Measurements from ENCODE around the gene DGKG.

DGKG gene

DNA sequence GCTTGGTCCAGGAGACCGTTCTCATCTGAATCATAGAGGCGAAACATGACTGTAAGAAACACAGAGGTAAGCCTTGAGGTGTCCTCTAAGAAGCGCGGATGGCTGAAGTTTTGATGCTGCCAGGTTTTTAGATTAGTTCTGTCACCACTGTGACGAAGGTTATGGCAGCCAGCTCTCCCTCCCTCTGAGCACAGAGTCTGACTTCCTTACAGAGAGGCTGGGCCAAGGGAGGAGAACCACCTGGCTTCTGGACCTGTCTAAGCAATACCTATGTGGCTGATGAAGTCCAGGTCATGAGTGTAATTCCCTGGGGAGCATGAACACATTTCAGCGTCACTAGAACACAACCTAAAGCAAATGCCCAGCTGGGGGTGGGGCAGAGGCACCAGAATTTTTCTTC is 77.4 kb downstream of the DGKG start:
- peaks cover 4% of the 10 kb centered on the region; the same call in 1 of the 2 replicates for H3K4me1 ChIP-seq
- H3K27me3 ChIP-seq, result no peaks in the 10 kb centered on the region
- no peak overlapping the region for H3K4me3 ChIP-seq (ENCODE audit: low read depth, low read length)
- TF ChIP-seq, protein P1, sequence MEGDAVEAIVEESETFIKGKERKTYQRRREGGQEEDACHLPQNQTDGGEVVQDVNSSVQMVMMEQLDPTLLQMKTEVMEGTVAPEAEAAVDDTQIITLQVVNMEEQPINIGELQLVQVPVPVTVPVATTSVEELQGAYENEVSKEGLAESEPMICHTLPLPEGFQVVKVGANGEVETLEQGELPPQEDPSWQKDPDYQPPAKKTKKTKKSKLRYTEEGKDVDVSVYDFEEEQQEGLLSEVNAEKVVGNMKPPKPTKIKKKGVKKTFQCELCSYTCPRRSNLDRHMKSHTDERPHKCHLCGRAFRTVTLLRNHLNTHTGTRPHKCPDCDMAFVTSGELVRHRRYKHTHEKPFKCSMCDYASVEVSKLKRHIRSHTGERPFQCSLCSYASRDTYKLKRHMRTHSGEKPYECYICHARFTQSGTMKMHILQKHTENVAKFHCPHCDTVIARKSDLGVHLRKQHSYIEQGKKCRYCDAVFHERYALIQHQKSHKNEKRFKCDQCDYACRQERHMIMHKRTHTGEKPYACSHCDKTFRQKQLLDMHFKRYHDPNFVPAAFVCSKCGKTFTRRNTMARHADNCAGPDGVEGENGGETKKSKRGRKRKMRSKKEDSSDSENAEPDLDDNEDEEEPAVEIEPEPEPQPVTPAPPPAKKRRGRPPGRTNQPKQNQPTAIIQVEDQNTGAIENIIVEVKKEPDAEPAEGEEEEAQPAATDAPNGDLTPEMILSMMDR (IDR thresholded peaks at IDR 0.05; ENCODE audit: low read depth, low read length), result no peak
- no peaks in the 10 kb centered on the region for H3K36me3 ChIP-seq
- DNase-seq, result no peak
- H3K9me3 ChIP-seq, result no peaks in the 10 kb centered on the region; the same call in 1 of the 2 replicates

DNA sequence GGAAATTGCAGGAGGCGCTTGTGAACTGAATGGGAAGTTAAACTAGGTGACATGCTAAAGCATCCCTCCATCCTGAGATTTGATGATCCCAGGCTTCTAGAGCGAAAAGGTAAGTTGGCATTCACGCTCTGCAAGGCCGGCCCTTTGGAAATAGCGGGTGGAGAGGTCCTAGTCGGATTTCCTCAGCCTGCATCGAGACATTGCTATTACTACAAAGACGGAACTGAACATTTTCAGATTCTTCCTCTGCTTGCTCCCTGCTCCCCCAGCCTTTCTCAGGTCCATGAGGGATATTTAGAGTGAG is 77.7 kb downstream of the DGKG start:
- Histone ChIP-seq H3K9me3 (no peaks in the 10 kb centered on the region; the same call in 1 of the 2 replicates), H3K4me3 (ENCODE audit: low read depth, low read length) (no peak overlapping the region), H3K36me3 (no peaks in the 10 kb centered on the region), H3K4me1 (peaks cover 4% of the 10 kb centered on the region; the same call in 1 of the 2 replicates), H3K27me3 (no peaks in the 10 kb centered on the region)
- TF ChIP-seq, protein P1 (IDR thresholded peaks at IDR 0.05; ENCODE audit: low read depth, low read length), result no peak
- no peak for DNase-seq

DNA sequence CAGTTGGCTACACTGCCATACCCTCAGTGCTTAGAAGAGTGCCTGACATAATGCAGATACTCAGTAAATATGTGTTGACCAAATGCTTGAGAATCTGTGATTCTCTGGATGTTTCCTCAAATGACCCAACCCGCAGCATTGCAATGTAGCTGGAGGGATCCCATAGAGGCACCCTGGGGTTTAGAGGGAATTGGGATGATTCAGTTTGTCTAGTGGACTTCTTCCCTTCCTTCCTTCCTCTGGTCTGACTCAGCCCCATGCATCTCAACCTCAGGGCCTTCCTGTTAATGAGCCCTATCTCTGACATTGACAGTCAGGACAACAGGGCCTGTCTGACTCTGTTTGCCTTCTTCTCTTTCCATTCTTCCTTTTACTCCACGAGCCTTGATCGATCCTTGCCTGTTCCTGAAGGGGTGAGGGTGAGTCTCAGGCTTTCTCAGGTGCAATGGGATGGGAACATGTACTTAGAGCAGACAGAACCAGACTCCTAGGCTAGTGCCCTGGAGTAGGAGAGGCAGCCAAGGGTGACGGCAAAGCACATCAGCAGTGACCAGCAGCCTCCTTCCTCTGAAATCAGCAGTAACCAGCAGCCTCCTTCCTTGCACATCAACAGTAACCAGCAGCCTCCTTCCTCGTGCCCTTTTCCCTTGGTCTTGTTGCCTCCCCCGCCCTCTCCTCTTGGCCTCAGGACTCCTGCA is 78.2 kb downstream of the DGKG start:
- no peaks in the 10 kb centered on the region for H3K27me3 ChIP-seq
- TF ChIP-seq, protein P1 (IDR thresholded peaks at IDR 0.05; ENCODE audit: low read depth, low read length), result no peak
- DNase-seq, result no peak

DNA sequence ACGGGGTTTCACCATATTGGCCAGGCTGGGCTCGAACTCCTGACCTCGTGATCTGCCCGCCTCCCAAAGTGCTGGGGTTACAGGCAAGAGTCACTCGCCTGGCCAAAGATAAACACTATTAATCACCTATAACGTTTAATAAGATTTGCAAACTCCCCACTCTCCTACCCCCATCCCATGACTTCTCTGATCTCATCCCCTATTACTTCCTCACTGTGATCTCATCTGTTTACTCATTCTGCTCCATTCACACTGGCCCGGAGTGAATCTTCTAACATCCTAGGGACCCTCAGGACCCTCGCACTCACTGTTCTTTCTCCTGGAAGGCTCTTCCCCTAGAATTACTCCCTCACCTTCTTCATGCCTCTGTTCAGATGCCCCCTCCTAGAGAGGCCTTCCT is 78.9 kb downstream of the DGKG start:
- H3K27me3 ChIP-seq, result no peaks in the 10 kb centered on the region
- no peaks in the 10 kb centered on the region for H3K36me3 ChIP-seq
- TF ChIP-seq, protein P1 (IDR thresholded peaks at IDR 0.05; ENCODE audit: low read depth, low read length), result no peak
- H3K4me3 ChIP-seq (ENCODE audit: low read depth, low read length), result no peak overlapping the region
- no peaks in the 10 kb centered on the region; the same call in 1 of the 2 replicates for H3K9me3 ChIP-seq
- H3K4me1 ChIP-seq, result peaks cover 4% of the 10 kb centered on the region; the same call in 1 of the 2 replicates
- DNase-seq, result no peak

More for the DNA sequence above, 78.2 kb downstream of the DGKG start:
- Histone ChIP-seq H3K36me3 (no peaks in the 10 kb centered on the region), H3K4me3 (ENCODE audit: low read depth, low read length) (no peak overlapping the region), H3K4me1 (peaks cover 4% of the 10 kb centered on the region; the same call in 1 of the 2 replicates), H3K9me3 (no peaks in the 10 kb centered on the region; the same call in 1 of the 2 replicates)

DNA sequence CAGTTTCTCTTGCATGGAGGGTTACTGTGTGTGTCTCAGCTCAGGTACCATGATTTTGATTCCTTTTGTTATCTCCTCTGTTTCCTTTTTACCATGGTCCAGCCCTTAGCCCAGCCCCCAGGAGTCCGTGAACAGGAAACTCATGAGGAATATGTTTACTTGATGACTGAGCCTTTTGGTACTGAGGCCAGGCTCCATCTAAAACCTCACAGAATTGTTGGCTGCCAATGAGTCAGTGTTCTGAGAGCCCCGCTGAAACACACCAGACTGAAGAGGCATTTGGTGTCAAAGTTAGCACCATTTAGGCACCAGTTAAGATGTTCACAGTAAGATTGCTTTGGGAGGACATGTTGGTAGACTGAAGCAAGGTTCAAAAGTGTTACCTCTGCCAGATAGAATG is 80.9 kb downstream of the DGKG start:
- DNase-seq, result no peak
- TF ChIP-seq, protein P1 (IDR thresholded peaks at IDR 0.05; ENCODE audit: low read depth, low read length), result no peak
- Histone ChIP-seq H3K36me3 (no peaks in the 10 kb centered on the region), H3K4me1 (peaks cover 10% of the 10 kb centered on the region), H3K27me3 (no peaks in the 10 kb centered on the region), H3K4me3 (ENCODE audit: low read depth, low read length) (no peak overlapping the region), H3K9me3 (no peaks in the 10 kb centered on the region; the same call in 1 of the 2 replicates)

DNA sequence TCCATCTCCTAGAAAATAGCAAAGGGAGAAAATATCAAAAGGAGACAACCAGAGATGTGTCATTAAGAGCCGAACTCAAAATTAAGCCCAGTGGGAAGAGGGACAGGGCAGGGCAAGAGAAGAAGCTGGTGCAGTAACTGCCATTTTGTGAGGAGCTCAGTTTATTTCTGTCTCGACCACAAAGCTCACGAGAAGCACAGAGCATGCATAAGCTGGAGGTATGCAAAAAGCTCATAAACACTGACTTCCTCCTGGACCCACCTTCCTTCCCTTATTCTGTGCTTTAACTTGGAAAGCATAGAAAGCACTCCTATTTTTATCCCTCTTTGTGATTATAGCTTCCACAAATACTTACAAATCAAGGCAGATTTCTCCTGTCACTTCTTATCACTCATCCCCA is 81.3 kb downstream of the DGKG start:
- no peaks in the 10 kb centered on the region for H3K27me3 ChIP-seq
- no peak overlapping the region for H3K4me3 ChIP-seq (ENCODE audit: low read depth, low read length)
- H3K9me3 ChIP-seq, result no peaks in the 10 kb centered on the region; the same call in 1 of the 2 replicates
- no peak for DNase-seq
- H3K4me1 ChIP-seq, result peaks cover 11% of the 10 kb centered on the region
- TF ChIP-seq, protein P1 (IDR thresholded peaks at IDR 0.05; ENCODE audit: low read depth, low read length), result no peak
- no peaks in the 10 kb centered on the region for H3K36me3 ChIP-seq

Data from BE2C (cell line).